GM15510 (cell line): Measurements from ENCODE around the gene HOXC9.

Source experiments
- POLR2A ChIP-seq: IDR thresholded peaks from 3 replicates; pipeline ENCODE4 v1.6.1; 2011; ENCODE audit warnings: borderline replicate concordance; ENCODE audit not compliant: insufficient read length; ENCODE audit errors: extremely low read depth

The HOXC9 gene

GRCh38 chr12:54033980-54034784, 34.2 kb downstream of the HOXC9 start:
- TF ChIP-seq POLR2A, result no peak

GRCh38 chr12:54034785-54035310, 34.9 kb downstream of the HOXC9 start:
- TF ChIP-seq POLR2A, result no peak

GRCh38 chr12:54035568-54036264, 35.8 kb downstream of the HOXC9 start:
- TF ChIP-seq POLR2A, result no peak

- no peak for TF ChIP-seq POLR2A
These were observed 36.8 kb downstream of the HOXC9 start for GRCh38 chr12:54036620-54037359.

- no peak for TF ChIP-seq POLR2A
These were observed 37.7 kb downstream of the HOXC9 start for GRCh38 chr12:54037360-54038283.

- no peak for TF ChIP-seq POLR2A
These were observed 38.4 kb downstream of the HOXC9 start for GRCh38 chr12:54038284-54038870.

GRCh38 chr12:54038871-54039414, 39.0 kb downstream of the HOXC9 start:
- TF ChIP-seq POLR2A, result no peak

GRCh38 chr12:54039417-54040147, 39.6 kb downstream of the HOXC9 start:
- no peak for TF ChIP-seq POLR2A

GRCh38 chr12:54040148-54040494, 40.2 kb downstream of the HOXC9 start:
- TF ChIP-seq POLR2A, result no peak

GRCh38 chr12:54040648-54041047, 40.7 kb downstream of the HOXC9 start:
- TF ChIP-seq POLR2A, result no peak

GRCh38 chr12:54041097-54041690, 41.2 kb downstream of the HOXC9 start:
- TF ChIP-seq POLR2A, result no peak

GRCh38 chr12:54042970-54043853, 43.3 kb downstream of the HOXC9 start:
- no peak for TF ChIP-seq POLR2A

- TF ChIP-seq POLR2A, result no peak
These were observed 44.6 kb downstream of the HOXC9 start for GRCh38 chr12:54044425-54045103.
